Stimulated activated CD8-positive, alpha-beta memory T cell treated with anti-CD3 and anti-CD28 coated beads, Interleukin-4, amount 100 ng/mL, for 1 hour (primary cell): Measurements from ENCODE around the gene EBF3.

ENCODE experiments used
- DNase-seq, 2 donors: peaks; one replicate each; pipeline ENCODE4 v3.0.0-alpha.2; 2020; ENCODE audit warnings: low read depth in 2 of 2, low spot score in 1 of 2

Gene EBF3

GRCh38 chr10:129960481-129961156 is 3.5 kb downstream of the EBF3 start:
- no peak for DNase-seq

GRCh38 chr10:129959544-129960480 is 4.3 kb downstream of the EBF3 start:
- no peak for DNase-seq

- DNase-seq = no peak
Measured at GRCh38 chr10:129958629-129959543, 5.2 kb downstream of the EBF3 start.

GRCh38 chr10:129958148-129958628 is 5.9 kb downstream of the EBF3 start:
- DNase-seq = no peak

GRCh38 chr10:129956876-129957673 is 7.0 kb downstream of the EBF3 start:
- no peak for DNase-seq

GRCh38 chr10:129956286-129956670 is 7.8 kb downstream of the EBF3 start:
- DNase-seq = no peak

- no peak for DNase-seq
Measured at GRCh38 chr10:129955601-129956285, 8.3 kb downstream of the EBF3 start.

GRCh38 chr10:129954492-129955315 is 9.4 kb downstream of the EBF3 start:
- no peak for DNase-seq

GRCh38 chr10:129953119-129954051 is 10.7 kb downstream of the EBF3 start:
- DNase-seq = no peak

GRCh38 chr10:129952378-129953118 is 11.5 kb downstream of the EBF3 start:
- DNase-seq = no peak

GRCh38 chr10:129951970-129952265 is 12.2 kb downstream of the EBF3 start:
- no peak for DNase-seq

- no peak for DNase-seq
Measured at GRCh38 chr10:129951101-129951969, 12.7 kb downstream of the EBF3 start.

GRCh38 chr10:129950676-129951075 is 13.4 kb downstream of the EBF3 start:
- DNase-seq = no peak

- DNase-seq = no peak
Measured at GRCh38 chr10:129949891-129950291, 14.2 kb downstream of the EBF3 start.

GRCh38 chr10:129949411-129949810 is 14.7 kb downstream of the EBF3 start:
- no peak for DNase-seq

- DNase-seq = no peak
Measured at GRCh38 chr10:129946859-129947258, 17.2 kb downstream of the EBF3 start.
